ENCODE results near the gene ETV1.

GRCh38 chr7:13915891-13916290, 73.6 kb downstream of the ETV1 start:
- TF ChIP-seq CTCF (IDR thresholded peaks at IDR 0.05 in 4 of 5, conservative IDR thresholded peaks at IDR 0.05 in 1 of 5) (no peak), POLR2A (IDR thresholded peaks at IDR 0.05) (no peak)

Data from gastrocnemius medialis (tissue), 4 donors.